GM12892 (cell line): ENCODE measurements around the gene APOC4.

Experiments
- POLR2AphosphoS5 ChIP-seq: IDR thresholded peaks from 2 replicates; pipeline ENCODE4 v1.6.1; 2011; ENCODE audit warnings: low read depth, low read length, control low read depth
- TAF1 ChIP-seq: IDR thresholded peaks from 2 replicates; pipeline ENCODE4 v1.6.1; 2011; ENCODE audit warnings: low read depth, mild to moderate bottlenecking, control low read depth, low read length, borderline replicate concordance

- no peak for TF ChIP-seq POLR2AphosphoS5
- no peak for TF ChIP-seq TAF1
Observed at GRCh38 chr19:44894946-44895345, 47.1 kb upstream of the APOC4 start.
